Effector CD8-positive, alpha-beta T cell (primary cell): ENCODE measurements around the gene PCDH9.

ENCODE experiments used
- DNase-seq: peaks from one replicate; lab custom pipeline; 2025; lab: John Stamatoyannopoulos, UW

Gene PCDH9

DNA sequence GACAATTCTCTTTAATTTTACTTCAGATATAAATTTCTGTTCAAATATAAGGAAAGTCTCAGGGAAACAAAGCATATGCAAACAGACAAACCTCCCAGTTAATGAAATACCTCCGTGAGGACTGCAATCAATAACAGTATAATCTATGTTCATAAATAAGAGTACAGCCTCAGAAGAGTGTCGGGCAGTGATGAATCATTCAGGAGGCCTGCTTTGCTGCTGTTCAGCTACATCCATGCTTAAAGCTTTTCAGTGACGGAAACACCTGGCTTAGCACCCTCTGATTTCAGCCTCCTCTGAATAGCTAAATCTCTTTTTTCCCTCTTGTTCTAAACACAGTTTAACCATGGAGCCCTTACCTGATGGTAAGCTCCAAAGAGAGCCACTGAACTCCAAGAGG is 69.0 kb downstream of the PCDH9 start:
- DNase-seq: no peak

- DNase-seq: no peak
Measured at GRCh38 chr13:67158903-67159302, 71.2 kb downstream of the PCDH9 start.

- no peak for DNase-seq
Measured at GRCh38 chr13:67156723-67157060, 73.4 kb downstream of the PCDH9 start.

- DNase-seq: no peak
Measured at GRCh38 chr13:67155898-67156722, 74.0 kb downstream of the PCDH9 start.

DNA sequence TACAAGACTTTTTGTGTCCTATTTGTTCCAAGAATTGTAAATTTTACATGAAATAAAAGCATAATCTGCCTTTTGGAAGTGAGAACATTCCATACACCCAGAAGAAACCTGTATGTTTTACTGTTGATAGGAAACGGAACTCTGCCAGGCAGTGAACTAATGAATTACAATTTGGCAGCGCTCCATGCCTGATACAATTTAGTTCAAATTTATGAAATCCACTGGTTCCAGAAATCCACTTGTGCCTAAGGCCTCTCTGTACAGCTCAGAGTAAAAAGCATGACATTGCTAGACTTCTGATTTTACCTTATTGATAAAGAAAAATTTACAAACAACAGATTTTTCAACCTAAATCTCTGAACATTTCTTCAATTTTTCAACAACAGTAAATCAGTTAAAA is 78.1 kb downstream of the PCDH9 start:
- no peak for DNase-seq

- no peak for DNase-seq
Measured at GRCh38 chr13:67151652-67152051, 78.5 kb downstream of the PCDH9 start.

GRCh38 chr13:67150608-67151007 is 79.5 kb downstream of the PCDH9 start:
- no peak for DNase-seq

DNA sequence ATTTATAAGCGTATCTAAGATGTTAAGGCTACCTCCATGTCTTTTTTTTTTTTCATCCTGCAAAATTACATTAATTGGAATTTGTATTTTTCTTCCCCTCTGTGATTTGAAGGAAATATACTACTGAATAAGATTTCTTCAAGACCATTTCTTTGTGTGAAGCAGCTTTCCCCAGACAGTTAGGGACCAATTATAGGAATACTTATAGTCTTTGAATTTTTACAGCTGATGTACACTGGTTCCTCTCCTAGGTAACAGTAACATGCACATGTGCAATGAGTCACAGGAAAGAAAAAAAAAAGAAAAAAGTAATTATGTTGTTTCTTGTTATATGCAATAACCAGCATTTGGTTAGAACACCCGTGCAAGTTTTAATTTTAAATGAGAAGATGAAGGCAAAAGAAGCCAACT is 82.0 kb downstream of the PCDH9 start:
- DNase-seq: no peak

- DNase-seq: no peak
Measured at GRCh38 chr13:67147342-67148133, 82.6 kb downstream of the PCDH9 start.

DNA sequence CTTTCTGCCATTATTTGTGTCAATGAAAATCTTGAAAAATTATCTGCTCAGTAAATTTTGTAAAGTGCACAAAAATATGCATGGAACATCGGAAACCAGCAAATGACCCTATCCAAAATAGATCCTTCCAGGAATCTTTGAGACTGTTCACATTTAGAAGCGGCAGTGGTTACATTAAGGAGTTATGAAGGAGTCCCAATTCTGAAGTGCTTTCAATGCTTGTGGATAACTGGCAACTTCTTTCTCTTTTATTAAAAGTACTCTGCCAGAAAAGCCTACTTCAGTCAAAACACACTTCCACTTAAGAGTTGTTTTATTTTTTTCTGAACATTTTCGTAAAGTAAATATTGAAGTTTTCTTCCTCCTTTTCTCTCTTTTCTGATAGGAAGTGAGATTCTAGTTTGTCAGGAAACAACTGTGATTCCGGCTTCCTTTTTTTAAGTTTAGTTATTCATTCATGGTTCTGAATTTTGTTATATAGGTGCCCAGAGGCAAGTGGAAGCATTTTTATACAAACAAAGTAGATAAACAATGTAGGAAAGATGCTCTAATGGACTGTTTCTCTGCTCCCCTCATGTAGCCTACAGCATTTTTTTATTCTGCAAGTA is 83.5 kb downstream of the PCDH9 start:
- no peak for DNase-seq

- no peak for DNase-seq
Measured at GRCh38 chr13:67145950-67146349, 84.2 kb downstream of the PCDH9 start.

- no peak for DNase-seq
Measured at GRCh38 chr13:67143544-67144115, 86.5 kb downstream of the PCDH9 start.

- no peak for DNase-seq
Measured at GRCh38 chr13:67140006-67140405, 90.1 kb downstream of the PCDH9 start.

- no peak for DNase-seq
Measured at GRCh38 chr13:67139551-67139950, 90.6 kb downstream of the PCDH9 start.

GRCh38 chr13:67138970-67139369 is 91.2 kb downstream of the PCDH9 start:
- DNase-seq: no peak

- DNase-seq: no peak
Measured at GRCh38 chr13:67137044-67137735, 92.9 kb downstream of the PCDH9 start.

GRCh38 chr13:67136157-67136556 is 94.0 kb downstream of the PCDH9 start:
- DNase-seq: no peak

- DNase-seq: no peak
Measured at GRCh38 chr13:67135356-67135755, 94.8 kb downstream of the PCDH9 start.

GRCh38 chr13:67134417-67135129 is 95.6 kb downstream of the PCDH9 start:
- no peak for DNase-seq

DNA sequence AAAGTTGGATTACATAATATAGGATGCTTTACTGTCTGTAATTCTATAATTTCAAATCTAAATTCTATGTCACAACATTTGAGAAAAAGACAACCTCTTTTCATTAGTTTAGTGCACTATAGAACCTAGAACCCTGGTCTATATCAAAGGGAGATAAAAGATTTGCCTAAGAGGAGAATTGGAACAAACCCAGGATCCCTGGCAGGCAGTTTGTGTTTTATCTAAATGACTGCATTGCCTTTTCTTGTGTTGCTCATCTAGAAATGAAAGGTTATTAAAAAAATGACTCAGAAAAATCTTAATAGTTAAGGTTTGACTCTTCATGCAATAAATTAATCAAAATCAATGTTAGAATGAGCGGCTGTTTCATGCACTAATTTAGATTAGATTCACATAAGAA is 96.7 kb downstream of the PCDH9 start:
- DNase-seq: no peak

GRCh38 chr13:67131393-67131792 is 98.7 kb downstream of the PCDH9 start:
- DNase-seq: no peak
